ENCODE measurements around the gene ZNF841.
"Not testable (repeated sequence)": the region's sequence is repeated elsewhere in the genome, so short reads cannot be mapped to it uniquely, and the experiment has no call there.

The ZNF841 gene

GRCh38 chr19:52114691-52115090 is 19.1 kb upstream of the ZNF841 start:
- peaks cover 98% of the 10 kb centered on the region for H3K9me3 ChIP-seq (ENCODE audit: control insufficient read depth, insufficient read depth, low read length)
- H3K4me1 ChIP-seq (ENCODE audit: control insufficient read depth, insufficient read depth, low read length): no peaks in the 10 kb centered on the region
- no peak overlapping the region for H3K9ac ChIP-seq (ENCODE audit: low read depth, low read length)
- peak overlapping the region; percentile 7 for H3K4me3 ChIP-seq (ENCODE audit: low read depth, low read length)
- H3K27ac ChIP-seq (ENCODE audit: low read depth, low read length): no peak overlapping the region
- peaks cover 54% of the 10 kb centered on the region for H3K36me3 ChIP-seq (ENCODE audit: control insufficient read depth, insufficient read depth, low read length)
- no peaks in the 10 kb centered on the region for H3K27me3 ChIP-seq (ENCODE audit: control insufficient read depth, insufficient read depth, low read length)

DNA sequence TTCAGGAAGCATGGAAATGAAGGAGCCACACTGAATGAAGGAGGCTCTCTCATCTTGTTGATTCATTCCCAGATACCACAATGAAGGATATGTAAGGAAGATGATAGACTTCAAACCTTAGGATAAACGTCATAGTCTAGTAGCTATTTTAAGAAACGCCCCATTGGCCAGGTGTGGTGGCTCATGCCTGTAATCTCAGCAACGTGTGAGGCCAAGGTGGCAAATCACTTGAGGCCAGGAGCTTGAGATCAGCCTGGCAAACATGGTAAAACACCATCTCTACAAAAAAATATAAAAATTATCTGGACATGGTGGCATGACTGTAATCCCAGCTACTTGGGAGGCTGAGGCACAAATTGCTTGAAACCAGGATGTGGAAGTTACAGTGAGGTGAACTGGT is 17.1 kb upstream of the ZNF841 start:
- H3K36me3 ChIP-seq (ENCODE audit: control insufficient read depth, insufficient read depth, low read length): peaks cover 34% of the 10 kb centered on the region
- H3K27ac ChIP-seq (ENCODE audit: low read depth, low read length): no peak overlapping the region
- H3K27me3 ChIP-seq (ENCODE audit: control insufficient read depth, insufficient read depth, low read length): no peaks in the 10 kb centered on the region
- no peak overlapping the region for H3K9ac ChIP-seq (ENCODE audit: low read depth, low read length)
- no peaks in the 10 kb centered on the region for H3K4me1 ChIP-seq (ENCODE audit: control insufficient read depth, insufficient read depth, low read length)
- H3K4me3 ChIP-seq (ENCODE audit: low read depth, low read length): no peak overlapping the region
- peaks cover 97% of the 10 kb centered on the region for H3K9me3 ChIP-seq (ENCODE audit: control insufficient read depth, insufficient read depth, low read length)

DNA sequence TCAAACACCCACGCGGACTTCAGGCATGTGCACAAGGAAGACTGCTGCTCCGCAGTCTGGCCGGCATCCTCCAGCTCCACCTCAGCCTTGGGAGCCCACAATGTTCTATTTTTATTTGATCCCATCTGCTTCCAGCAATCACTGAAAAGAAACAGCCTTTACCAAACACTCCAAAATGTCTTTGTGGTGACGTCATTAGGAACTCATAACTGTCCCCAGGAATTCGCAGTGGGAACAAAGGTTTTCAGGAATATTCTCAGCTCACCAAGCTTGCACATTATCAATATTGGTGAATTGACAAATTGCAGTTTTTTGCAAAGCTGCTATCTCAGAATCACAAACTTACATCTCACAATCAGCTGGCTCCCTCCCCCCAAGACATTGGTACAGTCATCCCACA is 15.2 kb upstream of the ZNF841 start:
- Histone ChIP-seq H3K9me3 (ENCODE audit: control insufficient read depth, insufficient read depth, low read length) (peaks cover 82% of the 10 kb centered on the region), H3K4me3 (ENCODE audit: low read depth, low read length) (no peak overlapping the region), H3K9ac (ENCODE audit: low read depth, low read length) (no peak overlapping the region), H3K27me3 (ENCODE audit: control insufficient read depth, insufficient read depth, low read length) (no peaks in the 10 kb centered on the region), H3K4me1 (ENCODE audit: control insufficient read depth, insufficient read depth, low read length) (no peaks in the 10 kb centered on the region), H3K27ac (ENCODE audit: low read depth, low read length) (no peak overlapping the region), H3K36me3 (ENCODE audit: control insufficient read depth, insufficient read depth, low read length) (peaks cover 15% of the 10 kb centered on the region)

DNA sequence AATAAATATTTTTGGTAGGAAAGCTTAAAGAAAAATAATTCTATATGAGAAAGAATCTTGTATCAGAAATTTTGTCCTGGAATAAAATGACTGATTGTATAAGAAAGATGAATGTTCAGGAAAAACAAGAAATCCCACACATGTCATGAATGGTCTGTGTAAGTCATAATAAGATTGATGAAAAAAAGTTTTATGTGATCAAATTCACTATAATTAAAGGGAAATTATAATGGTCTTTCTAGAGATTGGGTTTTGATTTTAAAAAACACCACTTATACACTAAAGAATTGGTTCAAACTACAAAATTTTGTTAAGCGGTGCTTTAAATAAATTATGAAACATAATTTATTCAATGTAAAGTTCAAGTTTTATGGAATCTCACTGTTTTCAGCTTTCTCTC is 7.2 kb upstream of the ZNF841 start:
- Histone ChIP-seq H3K9me3 (ENCODE audit: control insufficient read depth, insufficient read depth, low read length) (peaks cover 68% of the 10 kb centered on the region), H3K36me3 (ENCODE audit: control insufficient read depth, insufficient read depth, low read length) (no peaks in the 10 kb centered on the region), H3K27me3 (ENCODE audit: control insufficient read depth, insufficient read depth, low read length) (no peaks in the 10 kb centered on the region), H3K4me3 (ENCODE audit: low read depth, low read length) (no peak overlapping the region), H3K9ac (ENCODE audit: low read depth, low read length) (no peak overlapping the region), H3K27ac (ENCODE audit: low read depth, low read length) (no peak overlapping the region), H3K4me1 (ENCODE audit: control insufficient read depth, insufficient read depth, low read length) (no peaks in the 10 kb centered on the region)

DNA sequence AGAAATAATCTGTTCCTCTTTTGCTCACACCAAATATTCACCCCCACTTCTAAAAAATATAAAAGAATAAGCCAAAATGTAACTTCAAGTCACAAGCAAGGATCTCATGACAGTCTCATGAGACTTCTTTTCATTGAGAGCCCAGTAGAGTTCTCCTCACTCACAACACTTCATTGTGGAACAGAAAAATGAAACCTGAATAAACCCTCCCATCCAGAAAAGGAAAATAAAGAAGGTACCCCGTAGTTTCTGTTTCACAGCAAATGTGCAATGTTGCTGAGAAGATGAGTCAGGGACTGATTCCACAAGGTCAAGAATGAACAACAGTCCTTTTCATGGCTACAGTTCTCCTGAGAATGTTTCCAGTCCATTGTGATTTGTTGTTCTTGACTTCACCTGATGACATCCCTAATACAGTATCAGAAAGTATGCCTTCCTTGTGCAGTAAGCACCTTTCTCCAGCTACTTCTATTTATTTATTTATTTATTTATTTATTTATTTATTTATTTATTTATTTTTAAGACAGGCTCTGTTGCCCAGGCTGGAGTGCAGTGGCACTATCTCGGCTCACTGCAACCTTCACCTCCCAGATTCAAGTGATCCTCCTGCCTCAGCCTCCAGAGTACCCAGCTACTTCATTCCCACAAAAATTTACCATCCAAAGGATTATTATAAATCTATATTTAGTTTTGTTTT is 6.4 kb upstream of the ZNF841 start:
- H3K4me1 ChIP-seq (ENCODE audit: control insufficient read depth, insufficient read depth, low read length): no peaks in the 10 kb centered on the region
- no peaks in the 10 kb centered on the region for H3K27me3 ChIP-seq (ENCODE audit: control insufficient read depth, insufficient read depth, low read length)
- no peaks in the 10 kb centered on the region for H3K36me3 ChIP-seq (ENCODE audit: control insufficient read depth, insufficient read depth, low read length)
- no peak overlapping the region for H3K4me3 ChIP-seq (ENCODE audit: low read depth, low read length)
- peaks cover 71% of the 10 kb centered on the region for H3K9me3 ChIP-seq (ENCODE audit: control insufficient read depth, insufficient read depth, low read length)
- no peak overlapping the region for H3K9ac ChIP-seq (ENCODE audit: low read depth, low read length)
- no peak overlapping the region for H3K27ac ChIP-seq (ENCODE audit: low read depth, low read length)

GRCh38 chr19:52099497-52100138 is 4.1 kb upstream of the ZNF841 start:
- Histone ChIP-seq H3K9ac (ENCODE audit: low read depth, low read length) (no peak overlapping the region), H3K4me3 (ENCODE audit: low read depth, low read length) (no peak overlapping the region), H3K27ac (ENCODE audit: low read depth, low read length) (no peak overlapping the region), H3K9me3 (ENCODE audit: control insufficient read depth, insufficient read depth, low read length) (peaks cover 70% of the 10 kb centered on the region), H3K36me3 (ENCODE audit: control insufficient read depth, insufficient read depth, low read length) (no peaks in the 10 kb centered on the region), H3K27me3 (ENCODE audit: control insufficient read depth, insufficient read depth, low read length) (no peaks in the 10 kb centered on the region), H3K4me1 (ENCODE audit: control insufficient read depth, insufficient read depth, low read length) (no peaks in the 10 kb centered on the region)

- not testable (repeated sequence) for H3K4me1 ChIP-seq (ENCODE audit: control insufficient read depth, insufficient read depth, low read length); H3K27me3 ChIP-seq (ENCODE audit: control insufficient read depth, insufficient read depth, low read length); H3K9ac ChIP-seq (ENCODE audit: low read depth, low read length); H3K27ac ChIP-seq (ENCODE audit: low read depth, low read length); H3K4me3 ChIP-seq (ENCODE audit: low read depth, low read length)
- peaks cover 41% of the 10 kb centered on the region for H3K9me3 ChIP-seq (ENCODE audit: control insufficient read depth, insufficient read depth, low read length)
- peaks cover 11% of the 10 kb centered on the region for H3K36me3 ChIP-seq (ENCODE audit: control insufficient read depth, insufficient read depth, low read length)
Measured at GRCh38 chr19:52096416-52096815, 851 bp upstream of the ZNF841 start.

DNA sequence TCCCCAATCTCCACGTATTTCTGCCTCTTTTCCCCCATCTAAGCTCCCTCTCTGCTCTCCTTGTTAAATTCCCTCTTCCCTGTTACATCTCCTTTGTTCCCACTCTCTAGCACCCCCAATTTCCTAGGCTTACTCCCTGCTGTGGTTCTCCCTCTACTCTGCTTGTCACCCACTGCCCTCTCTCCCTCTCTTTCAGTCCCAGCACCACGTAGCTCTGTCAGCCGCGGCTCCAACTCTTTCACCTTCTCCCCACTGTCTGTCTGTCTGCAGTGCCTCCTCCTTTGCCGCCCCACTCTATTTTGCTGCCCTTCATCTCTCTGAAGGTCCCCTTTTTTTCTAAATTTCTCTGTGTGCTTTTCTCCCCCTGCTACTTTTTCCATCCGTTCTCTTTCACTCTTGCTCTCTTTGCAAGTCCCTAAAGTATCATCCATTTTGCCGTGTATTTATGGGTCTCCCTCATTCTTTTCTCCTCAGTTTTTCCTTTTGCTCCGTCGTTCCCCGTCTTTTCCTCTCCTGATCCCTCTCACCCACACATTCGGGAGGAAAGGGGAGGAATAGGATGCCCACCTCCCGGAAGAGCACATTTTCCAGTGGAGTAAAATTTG is 937 bp downstream of the ZNF841 start:
- H3K27ac ChIP-seq (ENCODE audit: low read depth, low read length): no peak overlapping the region
- peaks cover 8% of the 10 kb centered on the region; the same call in 1 of the 2 replicates for H3K4me1 ChIP-seq (ENCODE audit: control insufficient read depth, insufficient read depth, low read length)
- H3K27me3 ChIP-seq (ENCODE audit: control insufficient read depth, insufficient read depth, low read length): no peaks in the 10 kb centered on the region
- H3K4me3 ChIP-seq (ENCODE audit: low read depth, low read length): peak overlapping the region; percentile 100
- H3K9me3 ChIP-seq (ENCODE audit: control insufficient read depth, insufficient read depth, low read length): peaks cover 33% of the 10 kb centered on the region
- peak overlapping the region; percentile 93 for H3K9ac ChIP-seq (ENCODE audit: low read depth, low read length)
- H3K36me3 ChIP-seq (ENCODE audit: control insufficient read depth, insufficient read depth, low read length): peaks cover 11% of the 10 kb centered on the region

DNA sequence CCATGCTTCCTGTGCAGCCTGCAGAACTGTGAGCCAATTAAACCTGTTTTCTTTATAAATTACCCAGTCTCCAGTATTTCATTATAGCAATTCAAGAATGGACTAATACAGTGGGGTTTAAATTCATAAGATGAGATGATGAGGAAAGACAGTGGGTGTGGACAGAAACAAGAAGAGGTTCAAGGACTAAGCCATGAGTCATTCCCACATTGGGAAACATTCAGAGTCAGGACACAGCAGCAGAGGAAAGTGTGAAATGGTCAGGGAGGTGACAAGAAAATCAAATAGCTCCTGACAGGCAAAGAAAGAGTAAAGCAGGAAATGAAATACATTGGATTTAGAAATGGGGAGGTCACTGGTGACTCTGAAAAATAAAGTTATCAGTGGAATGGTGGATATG is 9.1 kb downstream of the ZNF841 start:
- Histone ChIP-seq H3K36me3 (ENCODE audit: control insufficient read depth, insufficient read depth, low read length) (peaks cover 60% of the 10 kb centered on the region), H3K4me1 (ENCODE audit: control insufficient read depth, insufficient read depth, low read length) (no peaks in the 10 kb centered on the region), H3K9me3 (ENCODE audit: control insufficient read depth, insufficient read depth, low read length) (peaks cover 25% of the 10 kb centered on the region), H3K4me3 (ENCODE audit: low read depth, low read length) (no peak overlapping the region), H3K27me3 (ENCODE audit: control insufficient read depth, insufficient read depth, low read length) (no peaks in the 10 kb centered on the region), H3K27ac (ENCODE audit: low read depth, low read length) (no peak overlapping the region), H3K9ac (ENCODE audit: low read depth, low read length) (no peak overlapping the region)

GRCh38 chr19:52070496-52070895 is 25.1 kb downstream of the ZNF841 start:
- Histone ChIP-seq H3K36me3 (ENCODE audit: control insufficient read depth, insufficient read depth, low read length) (peaks cover 70% of the 10 kb centered on the region), H3K9ac (ENCODE audit: low read depth, low read length) (no peak overlapping the region), H3K4me3 (ENCODE audit: low read depth, low read length) (no peak overlapping the region), H3K9me3 (ENCODE audit: control insufficient read depth, insufficient read depth, low read length) (peaks cover 60% of the 10 kb centered on the region), H3K4me1 (ENCODE audit: control insufficient read depth, insufficient read depth, low read length) (no peaks in the 10 kb centered on the region), H3K27ac (ENCODE audit: low read depth, low read length) (no peak overlapping the region), H3K27me3 (ENCODE audit: control insufficient read depth, insufficient read depth, low read length) (no peaks in the 10 kb centered on the region)

DNA sequence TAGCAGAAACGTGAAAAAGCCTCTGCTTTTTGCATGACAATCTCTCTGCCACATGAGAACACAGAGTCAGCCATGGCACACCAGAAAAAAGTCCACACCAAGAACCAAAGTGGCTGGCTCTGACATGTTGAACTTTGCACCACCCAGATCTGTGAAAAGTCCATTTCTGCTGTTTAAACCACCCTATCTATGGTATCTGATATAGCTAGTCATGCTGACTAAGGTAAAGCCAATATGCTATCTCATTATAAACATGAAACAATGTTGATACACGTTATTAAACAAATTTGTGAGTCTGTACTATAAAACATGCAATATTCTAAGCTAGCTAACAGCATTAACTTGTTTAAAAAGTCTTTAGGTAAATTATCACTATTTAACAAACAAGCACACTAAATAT is 25.9 kb downstream of the ZNF841 start:
- Histone ChIP-seq H3K4me1 (ENCODE audit: control insufficient read depth, insufficient read depth, low read length) (no peaks in the 10 kb centered on the region), H3K9ac (ENCODE audit: low read depth, low read length) (no peak overlapping the region), H3K36me3 (ENCODE audit: control insufficient read depth, insufficient read depth, low read length) (peaks cover 68% of the 10 kb centered on the region), H3K9me3 (ENCODE audit: control insufficient read depth, insufficient read depth, low read length) (peaks cover 69% of the 10 kb centered on the region), H3K4me3 (ENCODE audit: low read depth, low read length) (no peak overlapping the region), H3K27ac (ENCODE audit: low read depth, low read length) (no peak overlapping the region), H3K27me3 (ENCODE audit: control insufficient read depth, insufficient read depth, low read length) (no peaks in the 10 kb centered on the region)
